Neural cell (in vitro differentiated cells): Measurements from ENCODE around the gene FCER2. TPM values are rescaled to one million over a fixed set of nuclear protein-coding genes. Genes with fewer than 3 reads are reported as not detected.
A peak's percentile ranks its signal among the peaks of the same experiment; 100 is the strongest.

Experiments
- H2AFZ ChIP-seq: fragments of 200-600, 300-800 bp; sonication (generic), shearing (Covaris generic); 2 replicates; pipeline ENCODE4 v1.6.0; 2014; ENCODE audit warnings: low read depth, mild to moderate bottlenecking, antibody characterized with exemption, low read length, moderate library complexity
- H3F3A ChIP-seq: fragments of 200-600 bp; shearing (Covaris generic); 2 replicates; pipeline ENCODE4 v1.6.1; 2016; ENCODE audit warnings: mild to moderate bottlenecking, moderate library complexity, mixed read lengths, antibody characterized with exemption, low read length; ENCODE audit not compliant: insufficient read depth, poor library complexity, severe bottlenecking
- H3K27ac ChIP-seq: fragments of 200-600, 300-800 bp; sonication (generic), shearing (Covaris generic); 2 replicates; pipeline ENCODE4 v1.5.1; 2014; ENCODE audit warnings: mild to moderate bottlenecking, low read length, moderate library complexity
- H3K27me3 ChIP-seq: fragments of 300-800, 200-600 bp; sonication (generic), shearing (Covaris generic); 2 replicates; pipeline ENCODE4 v1.6.0; 2014; ENCODE audit warnings: mild to moderate bottlenecking, low read depth, low read length, moderate library complexity; ENCODE audit not compliant: insufficient read depth
- H3K36me3 ChIP-seq: fragments of 300-800, 200-600 bp; sonication (generic), shearing (Covaris generic); 2 replicates; pipeline ENCODE4 v1.5.1; 2014; ENCODE audit warnings: mild to moderate bottlenecking, antibody characterized with exemption, low read length, moderate library complexity; ENCODE audit not compliant: insufficient read depth
- H3K4me2 ChIP-seq: fragments of 300-800, 200-600 bp; sonication (generic), shearing (Covaris generic); 2 replicates; pipeline ENCODE4 v1.6.0; 2014; ENCODE audit warnings: mild to moderate bottlenecking, low read length
- H3K4me3 ChIP-seq: fragments of 300-800, 200-600 bp; sonication (generic), shearing (Covaris generic); 2 replicates; pipeline ENCODE4 v1.5.1; 2014; ENCODE audit warnings: mild to moderate bottlenecking, low read length, moderate library complexity
- H3K79me2 ChIP-seq: fragments of 200-600 bp; shearing (Covaris generic); replicated peaks from 2 replicates; pipeline ENCODE4 v1.6.0; 2014; ENCODE audit warnings: mild to moderate bottlenecking, low read length, moderate library complexity; ENCODE audit not compliant: insufficient read depth
- H3K9ac ChIP-seq: fragments of 300-800, 200-600 bp; sonication (generic), shearing (Covaris generic); 2 replicates; pipeline ENCODE4 v1.6.1; 2016; ENCODE audit warnings: mild to moderate bottlenecking, low read length, mixed read lengths
- H3K9me2 ChIP-seq: fragments of 200-600 bp; shearing (Covaris generic); 2 replicates; pipeline ENCODE4 v1.6.1; 2016; ENCODE audit warnings: mild to moderate bottlenecking, low read length, mixed read lengths; ENCODE audit not compliant: insufficient read depth
- H3K9me3 ChIP-seq: fragments of 200-600, 300-800 bp; sonication (generic), shearing (Covaris generic); 2 replicates; pipeline ENCODE4 v1.6.1; 2016; ENCODE audit warnings: mild to moderate bottlenecking, mixed run types, low read length, moderate library complexity, mixed read lengths
- H4K20me1 ChIP-seq: fragments of 200-600 bp; shearing (Covaris generic); 2 replicates; pipeline ENCODE4 v1.6.1; 2016; ENCODE audit warnings: mild to moderate bottlenecking, mixed run types; ENCODE audit not compliant: insufficient read depth
- EP300 ChIP-seq: fragments of 450-650 bp; conservative IDR thresholded peaks from 2 replicates; pipeline ENCODE4 v1.6.1; 2014; ENCODE audit warnings: antibody characterized with exemption, mild to moderate bottlenecking, moderate library complexity; ENCODE audit not compliant: poor library complexity, severe bottlenecking
- EZH2 ChIP-seq: fragments of 200-600, 300-800 bp; shearing (Covaris generic), sonication (generic); IDR thresholded peaks from 2 replicates; pipeline ENCODE4 v1.6.1; 2014; ENCODE audit warnings: antibody characterized with exemption, low read length, borderline replicate concordance, mild to moderate bottlenecking; ENCODE audit not compliant: insufficient read depth, poor library complexity, severe bottlenecking
- MXI1 ChIP-seq: fragments of 450-650 bp; conservative IDR thresholded peaks from 2 replicates; pipeline ENCODE4 v1.6.1; 2014; ENCODE audit warnings: antibody characterized with exemption, mild to moderate bottlenecking; ENCODE audit not compliant: poor library complexity, severe bottlenecking
- POLR2AphosphoS5 ChIP-seq: IDR thresholded peaks from 2 replicates; pipeline ENCODE4 v1.6.1; 2012
- RAD21 ChIP-seq: fragments of 450-650 bp; conservative IDR thresholded peaks from 2 replicates; pipeline ENCODE4 v1.6.1; 2014; ENCODE audit warnings: antibody characterized with exemption, mild to moderate bottlenecking, moderate library complexity
- REST ChIP-seq: IDR thresholded peaks from 2 replicates; pipeline ENCODE4 v1.6.1; 2012; ENCODE audit warnings: borderline replicate concordance
- SMC3 ChIP-seq: fragments of 450-650 bp; conservative IDR thresholded peaks from 2 replicates; pipeline ENCODE4 v1.6.1; 2014; ENCODE audit warnings: antibody characterized with exemption, mild to moderate bottlenecking, moderate library complexity; ENCODE audit not compliant: poor library complexity
- TAF1 ChIP-seq: IDR thresholded peaks from 2 replicates; pipeline ENCODE4 v1.6.1; 2012; ENCODE audit warnings: low read depth
- polyA plus RNA-seq: library from polyadenylated mRNA; depleted of rRNA; stranded (reverse); fragments of >200 nt; gene quantifications from 2 replicates; pipeline ENCODE4 v1.2.3, GENCODE V29; 2014
- TF ChIP-seq, protein P1 (sequence below): fragments of 450-650 bp; IDR thresholded peaks from 2 replicates; pipeline ENCODE4 v1.5.1; 2014; ENCODE audit warnings: antibody characterized with exemption, mild to moderate bottlenecking, moderate library complexity; ENCODE audit not compliant: poor library complexity, severe bottlenecking

Gene FCER2
- polyA plus RNA-seq, 1 donor from 2014 or later = not detected

GRCh38 chr19:7652061-7652641, 49.8 kb downstream of the FCER2 start:
- TF ChIP-seq SMC3 = peak; percentile 92
- TF ChIP-seq RAD21 = peak; percentile 78
- TF ChIP-seq, protein P1, sequence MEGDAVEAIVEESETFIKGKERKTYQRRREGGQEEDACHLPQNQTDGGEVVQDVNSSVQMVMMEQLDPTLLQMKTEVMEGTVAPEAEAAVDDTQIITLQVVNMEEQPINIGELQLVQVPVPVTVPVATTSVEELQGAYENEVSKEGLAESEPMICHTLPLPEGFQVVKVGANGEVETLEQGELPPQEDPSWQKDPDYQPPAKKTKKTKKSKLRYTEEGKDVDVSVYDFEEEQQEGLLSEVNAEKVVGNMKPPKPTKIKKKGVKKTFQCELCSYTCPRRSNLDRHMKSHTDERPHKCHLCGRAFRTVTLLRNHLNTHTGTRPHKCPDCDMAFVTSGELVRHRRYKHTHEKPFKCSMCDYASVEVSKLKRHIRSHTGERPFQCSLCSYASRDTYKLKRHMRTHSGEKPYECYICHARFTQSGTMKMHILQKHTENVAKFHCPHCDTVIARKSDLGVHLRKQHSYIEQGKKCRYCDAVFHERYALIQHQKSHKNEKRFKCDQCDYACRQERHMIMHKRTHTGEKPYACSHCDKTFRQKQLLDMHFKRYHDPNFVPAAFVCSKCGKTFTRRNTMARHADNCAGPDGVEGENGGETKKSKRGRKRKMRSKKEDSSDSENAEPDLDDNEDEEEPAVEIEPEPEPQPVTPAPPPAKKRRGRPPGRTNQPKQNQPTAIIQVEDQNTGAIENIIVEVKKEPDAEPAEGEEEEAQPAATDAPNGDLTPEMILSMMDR = peak; percentile 91
- no peak for TF ChIP-seq POLR2AphosphoS5
- no peaks in the 10 kb centered on the region for H4K20me1 ChIP-seq
- no peaks in the 10 kb centered on the region for H3K79me2 ChIP-seq
- H3K36me3 ChIP-seq = no peaks in the 10 kb centered on the region
- no peak overlapping the region for H3K4me3 ChIP-seq
- no peaks in the 10 kb centered on the region for H3K9me2 ChIP-seq
- no peak overlapping the region for H2AFZ ChIP-seq
- H3K9me3 ChIP-seq = no peaks in the 10 kb centered on the region
- no peaks in the 10 kb centered on the region for H3F3A ChIP-seq
- no peak overlapping the region for H3K4me2 ChIP-seq
- peaks cover 3% of the 10 kb centered on the region for H3K27me3 ChIP-seq
- no peak overlapping the region for H3K27ac ChIP-seq
- no peak overlapping the region for H3K9ac ChIP-seq

DNA sequence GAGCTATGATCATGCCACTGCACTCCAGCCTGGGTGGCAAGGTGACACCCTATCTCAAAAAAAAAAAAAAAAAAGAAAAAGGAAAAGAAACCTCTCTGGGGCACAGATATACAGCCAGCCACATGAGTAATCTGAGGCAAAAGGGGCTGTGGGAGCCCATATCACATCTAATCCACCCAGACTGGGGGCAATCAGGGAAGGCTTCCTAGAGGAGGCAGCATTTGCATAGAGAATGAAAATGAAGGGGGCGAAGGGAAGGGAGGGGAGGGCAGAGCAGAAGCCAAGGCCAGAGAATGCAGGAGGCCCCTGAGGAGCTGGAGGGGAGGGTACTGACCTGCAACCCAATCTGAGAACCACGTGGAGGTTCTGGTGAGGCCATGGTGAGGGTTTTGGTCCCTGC, 51.8 kb downstream of the FCER2 start:
- Histone ChIP-seq H3K9me2 (no peaks in the 10 kb centered on the region), H3K79me2 (no peaks in the 10 kb centered on the region), H2AFZ (no peak overlapping the region), H3K9me3 (no peaks in the 10 kb centered on the region), H3F3A (no peaks in the 10 kb centered on the region), H3K27ac (no peak overlapping the region), H3K9ac (no peak overlapping the region), H3K27me3 (peaks cover 3% of the 10 kb centered on the region), H3K4me3 (no peak overlapping the region), H3K36me3 (no peaks in the 10 kb centered on the region), H4K20me1 (no peaks in the 10 kb centered on the region), H3K4me2 (no peak overlapping the region)
- no peak for TF ChIP-seq RAD21

- H3K27me3 ChIP-seq = peaks cover 3% of the 10 kb centered on the region
- H3K79me2 ChIP-seq = no peaks in the 10 kb centered on the region
- no peak overlapping the region for H3K4me2 ChIP-seq
- no peaks in the 10 kb centered on the region for H4K20me1 ChIP-seq
- H3F3A ChIP-seq = no peaks in the 10 kb centered on the region
- H3K4me3 ChIP-seq = no peak overlapping the region
- no peak overlapping the region for H3K27ac ChIP-seq
- no peak overlapping the region for H2AFZ ChIP-seq
- no peaks in the 10 kb centered on the region for H3K9me2 ChIP-seq
- no peak for TF ChIP-seq TAF1
- no peak for TF ChIP-seq EP300
- no peaks in the 10 kb centered on the region for H3K36me3 ChIP-seq
- H3K9ac ChIP-seq = no peak overlapping the region
- H3K9me3 ChIP-seq = no peaks in the 10 kb centered on the region
These were observed 53.5 kb downstream of the FCER2 start for GRCh38 chr19:7648265-7649014.

DNA sequence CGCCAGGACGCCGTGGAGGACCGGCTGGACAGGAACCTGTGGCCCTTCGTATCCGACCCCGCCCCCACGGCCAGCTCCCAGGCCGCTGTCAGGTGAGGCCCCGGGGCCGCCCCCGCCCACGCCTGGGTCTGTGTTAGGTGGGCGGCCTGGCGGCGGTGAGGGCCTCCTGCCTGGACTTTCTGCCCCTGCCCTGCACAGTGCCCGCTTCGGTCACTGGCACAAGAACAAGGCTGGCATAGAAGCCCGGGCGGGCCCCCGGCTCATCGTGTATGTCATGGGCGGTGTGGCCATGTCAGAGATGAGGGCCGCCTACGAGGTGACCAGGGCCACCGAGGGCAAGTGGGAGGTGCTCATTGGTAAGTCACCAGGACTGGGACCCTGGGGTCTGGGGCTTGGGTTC, 54.8 kb downstream of the FCER2 start:
- Histone ChIP-seq H2AFZ (no peak overlapping the region), H3K27ac (no peak overlapping the region), H3K36me3 (no peaks in the 10 kb centered on the region), H3K9me3 (no peaks in the 10 kb centered on the region), H4K20me1 (no peaks in the 10 kb centered on the region), H3K79me2 (no peaks in the 10 kb centered on the region), H3K9ac (no peak overlapping the region), H3K4me3 (no peak overlapping the region), H3K27me3 (peaks cover 3% of the 10 kb centered on the region), H3K9me2 (no peaks in the 10 kb centered on the region), H3F3A (no peaks in the 10 kb centered on the region), H3K4me2 (no peak overlapping the region)
- TF ChIP-seq REST (no peak), TAF1 (no peak), RAD21 (no peak), MXI1 (no peak), SMC3 (no peak), POLR2AphosphoS5 (no peak), EZH2 (no peak), EP300 (no peak)
